HG02798 (cell line): ENCODE results near the gene PIK3C2A.
A peak's percentile ranks its signal among the peaks of the same experiment; 100 is the strongest.

Experiments used
- ATAC-seq: cut with Tn5 transposase; IDR thresholded peaks from one replicate; pipeline ENCODE4 v1.9.1; 2021; ENCODE audit warnings: mild to moderate bottlenecking; ENCODE audit not compliant: unreplicated experiment, poor library complexity

The PIK3C2A gene

DNA sequence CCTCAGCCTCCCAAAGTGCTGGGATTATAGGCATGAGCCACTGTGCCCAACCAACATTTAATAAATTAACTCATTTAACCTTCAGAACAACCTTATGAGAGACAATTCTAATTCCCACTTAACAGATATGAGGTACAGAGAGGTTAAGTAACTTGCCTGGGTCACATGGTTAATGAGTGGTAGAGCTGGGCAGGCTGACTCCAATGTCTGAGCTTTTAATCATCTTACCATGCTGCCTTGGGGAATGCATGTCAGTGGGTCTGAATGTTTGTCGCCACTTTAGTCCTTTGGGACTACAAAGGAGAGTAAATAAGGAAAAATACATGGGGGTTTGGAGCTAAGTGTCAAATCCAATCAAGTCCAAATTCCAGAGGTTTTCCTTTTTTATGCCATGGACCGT is 11.2 kb upstream of the PIK3C2A start:
- no peak for ATAC-seq

DNA sequence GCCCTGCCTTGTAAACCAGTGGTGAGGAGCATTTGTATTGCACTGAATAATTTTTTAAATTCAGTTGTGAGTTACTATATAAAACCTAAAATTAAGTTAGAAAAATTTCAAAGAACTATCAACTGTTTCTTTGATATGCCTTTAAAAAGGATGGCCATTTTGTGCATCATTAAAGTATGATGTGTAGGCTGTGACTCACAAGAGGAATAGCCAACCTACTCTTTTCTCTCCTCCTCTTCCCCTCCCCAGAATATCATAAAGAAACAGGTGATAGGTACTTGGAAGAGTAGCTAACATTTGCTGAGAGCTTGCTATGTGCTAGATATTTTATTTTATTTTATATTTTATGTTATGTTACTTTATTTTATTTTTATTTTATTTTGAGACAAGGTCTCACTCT is 10.6 kb upstream of the PIK3C2A start:
- no peak for ATAC-seq

DNA sequence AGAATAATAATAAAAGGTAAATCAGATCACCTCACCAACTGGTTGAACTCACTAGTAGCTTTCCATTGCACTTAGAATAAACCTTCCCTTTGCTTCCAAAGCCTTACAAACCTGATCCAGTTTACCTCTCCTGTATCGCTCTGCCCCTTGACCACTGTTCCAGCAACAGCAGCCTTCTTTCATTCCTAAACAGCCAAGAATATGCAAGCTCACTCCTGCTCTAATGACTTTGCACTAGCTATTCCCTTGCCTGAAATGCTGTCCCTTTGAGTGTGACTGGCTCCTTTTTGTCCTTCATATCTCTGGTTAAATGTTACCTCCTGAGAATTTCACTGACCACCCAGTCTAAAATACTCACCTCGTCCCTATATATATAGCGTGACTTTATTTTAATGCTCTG is 9.6 kb upstream of the PIK3C2A start:
- ATAC-seq: no peak

DNA sequence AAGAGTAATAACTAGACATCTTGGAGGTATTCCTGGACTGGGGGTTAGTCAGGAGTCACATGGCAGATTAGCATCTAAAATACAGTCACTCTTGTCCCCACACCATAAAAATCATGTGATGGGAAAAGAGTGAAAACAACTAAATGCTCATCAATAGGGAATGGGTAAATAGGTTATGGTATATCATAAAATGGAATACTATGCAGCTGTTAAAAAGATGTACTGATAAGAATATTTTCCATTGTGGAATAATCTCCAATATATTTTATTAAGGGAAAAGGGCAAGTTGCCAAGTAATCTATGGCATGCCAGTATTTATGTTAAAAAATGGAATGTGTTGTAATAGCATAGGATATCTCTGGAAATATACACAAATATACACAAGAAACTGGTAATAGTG is 6.6 kb upstream of the PIK3C2A start:
- no peak for ATAC-seq

DNA sequence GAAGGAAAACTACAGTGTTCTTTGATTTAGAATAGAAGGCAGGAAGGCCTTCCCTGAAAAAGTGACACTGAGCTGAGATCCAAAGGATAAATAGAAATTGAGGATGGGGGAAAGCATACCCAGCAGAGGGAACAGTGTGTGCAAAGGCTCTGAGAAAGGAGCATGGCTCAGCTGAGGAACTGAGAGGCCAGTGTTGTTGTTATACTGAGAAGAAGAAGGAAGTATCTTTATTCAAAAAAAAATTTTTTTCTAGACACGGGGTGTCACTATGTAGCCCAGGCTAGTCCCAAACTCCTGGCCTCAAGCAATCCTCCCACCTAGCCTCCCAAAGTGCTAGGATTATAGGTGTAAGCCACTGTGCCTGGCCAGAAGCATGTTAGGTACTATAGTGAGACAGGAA is 3.5 kb upstream of the PIK3C2A start:
- no peak for ATAC-seq

DNA sequence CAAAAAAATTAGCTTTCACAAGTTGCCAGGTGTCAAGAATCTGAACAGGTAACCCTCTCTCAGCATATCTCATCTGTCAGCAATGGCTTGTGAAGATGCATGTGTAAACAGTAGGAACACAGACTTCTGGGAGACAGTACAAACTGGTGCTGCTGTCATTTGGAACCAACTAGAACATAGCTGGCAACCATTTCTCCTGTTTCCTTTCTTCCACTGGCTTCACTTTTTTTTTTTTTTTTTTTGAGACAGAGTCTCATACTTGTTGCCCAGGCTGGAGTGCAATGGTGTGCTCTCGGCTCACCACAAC is 2.1 kb upstream of the PIK3C2A start:
- ATAC-seq: no peak

DNA sequence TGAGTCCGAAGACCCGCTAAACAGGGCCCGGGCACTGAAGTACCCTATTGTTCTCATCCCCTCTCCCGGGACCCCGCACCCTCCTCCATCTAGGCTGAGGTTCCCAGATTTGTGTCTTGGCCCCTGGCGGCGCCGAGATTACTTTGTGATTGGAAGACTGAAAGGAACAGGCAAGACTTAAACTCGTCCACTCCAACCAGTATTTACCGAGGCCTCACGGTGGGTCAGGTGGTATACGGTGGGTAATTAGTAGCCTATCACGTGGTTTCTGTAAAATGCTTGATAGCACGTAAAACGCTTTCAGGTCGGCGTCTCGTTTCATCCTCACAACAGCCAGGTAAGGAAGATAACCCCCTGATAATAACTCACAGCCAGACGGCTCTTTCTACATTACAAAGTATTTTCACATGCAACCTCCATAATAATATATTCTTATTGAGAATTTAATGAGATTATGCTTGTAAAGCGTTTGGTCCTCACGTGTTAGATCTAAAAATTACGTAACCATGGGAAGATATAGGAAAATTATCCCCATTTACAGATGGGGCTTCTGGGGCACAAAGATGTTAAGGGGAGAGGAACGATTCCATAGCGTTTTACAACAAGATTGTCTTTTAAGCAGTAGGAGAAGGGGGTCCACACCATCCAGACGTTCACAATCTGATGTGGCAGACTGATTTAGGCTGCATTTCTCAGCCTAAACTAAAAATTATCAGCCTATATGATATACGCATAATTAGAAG is 642 bp upstream of the PIK3C2A start:
- peak; percentile 43 for ATAC-seq

DNA sequence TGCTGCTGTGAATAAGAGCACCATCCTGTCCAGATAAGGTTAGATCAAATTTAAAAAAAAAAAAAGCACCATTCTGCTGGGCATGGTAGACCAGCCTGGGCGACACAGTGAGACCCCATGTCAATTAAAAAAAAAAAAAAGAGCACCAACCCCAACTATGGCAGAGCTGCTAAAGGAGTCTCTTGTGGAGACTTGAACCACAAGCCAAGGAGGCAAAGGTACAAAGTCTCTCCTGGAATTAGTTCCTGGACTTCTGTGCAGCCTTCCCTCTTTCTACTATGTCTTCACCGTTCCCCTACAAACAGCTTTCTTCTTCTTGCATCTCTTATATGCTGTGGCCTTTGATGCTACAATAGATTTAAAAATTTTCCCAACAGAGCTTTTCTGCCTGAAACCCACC is 1.3 kb downstream of the PIK3C2A start:
- no peak for ATAC-seq

DNA sequence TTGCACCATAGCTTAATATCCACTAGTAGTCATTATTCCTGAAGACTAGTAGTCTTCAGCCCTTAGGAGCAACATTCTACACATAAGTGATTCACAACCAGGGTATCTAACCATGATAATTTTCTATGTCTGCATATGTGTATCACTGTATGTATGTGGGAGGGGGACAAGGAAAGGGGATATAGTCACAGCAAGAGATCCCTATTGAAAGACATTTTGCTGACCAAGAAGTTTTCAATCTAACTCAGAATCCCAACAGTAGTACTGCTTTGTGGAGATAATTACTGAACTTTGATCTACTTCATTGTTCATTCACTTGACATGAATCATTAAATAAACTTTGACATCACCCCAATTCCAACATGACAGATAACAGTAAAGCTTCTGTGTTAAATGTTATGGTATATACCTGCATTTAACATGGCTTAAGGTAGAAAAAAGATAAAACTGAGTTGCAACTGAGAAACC is 10.3 kb downstream of the PIK3C2A start:
- no peak for ATAC-seq

DNA sequence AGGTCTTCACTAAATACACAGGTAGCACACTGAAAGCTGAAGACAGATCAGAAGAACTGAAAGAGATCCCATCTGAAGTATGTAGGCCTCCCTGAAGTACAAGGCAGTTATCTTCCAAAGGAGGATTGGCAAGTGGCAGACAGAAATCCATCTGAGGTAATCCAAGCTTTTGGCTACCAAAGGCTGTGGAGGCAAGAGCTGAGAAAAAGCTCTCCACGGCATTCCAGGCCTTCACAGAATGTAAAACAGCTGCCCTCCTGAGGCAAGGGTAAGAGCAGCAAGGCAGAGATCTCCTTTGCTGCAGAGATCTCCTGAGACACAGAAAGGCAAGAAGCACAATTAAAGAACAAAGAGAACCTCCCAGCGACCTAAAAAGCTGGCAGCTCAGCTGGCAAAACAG is 19.1 kb downstream of the PIK3C2A start:
- no peak for ATAC-seq

DNA sequence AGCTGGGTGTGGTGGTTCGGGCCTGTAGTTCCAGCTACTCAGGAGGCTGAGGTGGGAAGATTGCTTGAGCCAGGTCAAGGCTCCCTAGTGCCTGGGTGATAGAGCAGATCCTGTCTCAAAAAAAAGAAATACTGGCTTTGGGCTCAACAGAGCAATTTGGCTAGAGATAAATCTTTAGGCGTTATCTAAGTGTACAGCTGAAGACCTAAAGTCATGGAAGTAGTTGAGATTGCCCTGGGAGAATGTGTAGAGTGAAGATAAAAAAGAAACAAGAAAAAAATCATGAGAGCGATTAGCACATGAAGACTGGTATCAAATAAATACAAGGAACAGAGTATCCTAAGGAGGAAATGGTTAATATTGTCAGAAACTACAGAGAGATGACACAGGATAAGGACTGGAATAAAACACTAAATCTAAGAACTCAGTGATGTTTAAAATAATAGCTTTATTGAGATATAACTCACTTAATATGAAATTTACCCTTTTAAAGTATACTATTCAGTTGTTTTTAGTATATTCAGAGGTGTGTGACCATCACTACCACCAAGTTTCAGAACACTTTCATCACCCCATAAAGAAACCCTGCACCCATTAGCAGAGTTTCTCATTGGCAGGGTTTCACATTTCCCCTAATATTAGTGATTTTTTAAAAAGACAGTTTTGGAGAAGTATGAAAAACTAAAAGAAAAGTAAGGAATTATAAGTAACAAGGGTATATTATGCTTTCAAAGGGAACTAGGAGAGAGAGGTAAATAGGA is 20.7 kb downstream of the PIK3C2A start:
- no peak for ATAC-seq

DNA sequence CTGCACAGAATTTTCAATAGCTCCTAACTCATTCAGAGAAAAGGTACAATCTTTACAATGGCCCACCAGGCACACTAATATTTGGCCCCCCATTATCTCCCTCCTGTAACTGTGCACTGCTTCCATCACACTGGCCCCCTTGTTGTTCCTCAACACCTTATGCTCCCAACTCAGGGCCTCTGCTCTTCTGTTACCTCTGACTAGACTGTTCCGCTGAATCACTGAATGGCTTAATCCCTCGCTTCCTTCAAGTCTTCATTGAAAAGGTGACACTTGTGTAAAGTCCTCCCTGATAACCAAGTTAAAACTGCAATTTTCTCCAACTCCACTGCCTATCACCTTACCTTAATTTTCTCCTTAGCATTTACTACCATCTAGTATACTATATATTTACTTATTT is 21.8 kb downstream of the PIK3C2A start:
- ATAC-seq: no peak

DNA sequence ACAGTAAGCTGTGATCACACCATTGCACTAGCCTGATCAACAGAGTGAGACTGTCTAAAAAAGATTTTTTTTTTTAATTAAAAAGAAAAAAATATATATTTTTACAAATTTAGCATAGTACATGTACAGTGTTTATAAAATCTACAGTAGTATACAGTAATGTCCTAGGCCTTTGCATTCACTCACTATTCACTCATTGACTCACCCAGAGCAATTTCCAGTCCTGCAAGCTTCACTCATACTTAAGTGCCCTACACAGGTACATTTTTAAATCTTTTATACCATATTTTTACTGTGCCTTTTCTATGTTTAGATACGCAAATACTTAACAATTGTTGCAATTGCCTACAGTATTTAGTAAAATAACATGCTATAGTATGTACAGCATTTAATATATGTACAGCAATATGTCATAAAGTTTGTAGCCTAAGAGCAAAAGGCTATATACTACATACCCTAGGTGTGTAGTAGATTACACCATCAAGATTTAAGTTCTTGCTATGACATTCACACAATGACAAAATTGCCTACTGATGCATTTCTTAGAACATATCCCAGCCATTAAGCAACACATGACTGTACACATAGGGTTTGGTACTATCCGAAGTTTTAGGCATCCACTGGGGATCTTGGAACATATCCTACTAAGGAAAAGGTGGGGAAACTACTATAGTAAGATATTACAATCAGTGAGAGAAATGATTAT is 22.8 kb downstream of the PIK3C2A start:
- ATAC-seq: no peak

DNA sequence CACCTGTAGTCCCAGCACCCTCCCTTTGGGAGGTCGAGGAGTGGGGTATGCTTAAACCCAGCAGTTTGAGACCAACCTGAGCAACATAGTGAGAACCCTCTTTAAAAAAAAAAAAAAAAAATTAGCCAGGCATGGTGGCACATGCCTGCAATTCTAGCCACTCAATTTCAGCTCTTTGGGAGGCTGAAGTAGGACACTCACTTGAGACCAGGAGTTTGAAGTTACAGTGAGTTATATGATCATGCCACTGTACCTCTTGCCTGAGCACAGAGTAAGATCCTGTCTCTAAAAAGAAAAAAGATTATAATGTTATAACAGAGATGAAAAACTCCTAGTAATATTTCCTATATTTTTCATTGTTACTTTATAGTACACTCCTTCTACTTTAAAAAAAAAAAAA is 23.9 kb downstream of the PIK3C2A start:
- ATAC-seq: no peak

DNA sequence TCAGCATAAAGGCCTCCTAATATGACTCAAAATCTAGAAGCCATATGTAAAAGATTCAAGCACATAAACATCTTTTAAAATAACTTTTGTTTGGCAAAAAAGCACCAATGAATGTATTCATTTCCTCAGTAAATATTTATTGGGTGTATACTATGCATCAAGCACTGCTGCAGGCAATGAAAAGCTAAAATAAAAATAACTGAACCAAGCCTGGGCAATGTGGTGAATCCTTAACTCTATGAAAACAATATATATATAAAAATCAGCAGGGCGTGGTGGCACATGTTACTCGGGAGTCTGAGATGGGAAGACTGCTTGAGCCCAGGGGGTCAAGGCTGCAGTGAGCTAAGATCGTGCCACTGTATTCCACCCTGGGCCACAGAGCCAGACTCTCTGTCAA is 27.8 kb downstream of the PIK3C2A start:
- no peak for ATAC-seq

DNA sequence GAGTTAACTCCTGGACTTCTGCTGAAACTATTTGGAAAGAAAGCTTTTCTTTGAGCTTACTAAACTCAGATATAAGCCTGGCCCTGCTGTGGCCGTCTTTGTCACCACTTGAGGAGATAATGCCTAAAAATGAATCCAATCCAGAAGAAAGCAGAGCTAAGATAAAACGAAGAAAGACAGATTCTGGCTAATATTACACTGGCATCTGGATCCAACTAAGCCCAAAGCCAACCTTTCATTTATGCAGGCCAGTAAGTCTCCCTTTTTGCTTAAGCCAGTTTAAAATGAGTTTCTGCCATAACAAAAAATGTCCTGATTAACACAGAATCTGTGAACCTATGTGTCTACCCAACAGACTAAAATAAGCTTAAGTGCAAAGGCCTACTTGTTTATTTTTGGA is 34.5 kb downstream of the PIK3C2A start:
- no peak for ATAC-seq

DNA sequence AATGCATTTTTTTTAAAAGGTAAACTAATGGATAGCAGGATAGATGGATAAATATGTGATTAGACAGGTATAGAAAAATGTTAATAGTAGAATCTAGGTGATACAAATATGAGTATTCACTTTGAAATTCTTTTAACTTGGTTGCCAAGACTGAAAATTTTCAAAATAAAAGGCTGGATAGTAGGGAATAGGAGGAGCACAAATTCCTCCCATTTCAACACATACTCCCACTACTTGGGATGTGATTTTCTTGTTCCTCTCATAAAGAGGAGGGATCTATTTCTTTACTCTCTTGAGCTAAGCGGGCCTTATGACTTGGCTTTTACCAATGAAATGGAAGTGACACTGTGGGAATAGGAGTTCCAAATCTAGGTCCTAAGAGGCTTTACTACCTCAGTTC is 35.9 kb downstream of the PIK3C2A start:
- ATAC-seq: no peak

DNA sequence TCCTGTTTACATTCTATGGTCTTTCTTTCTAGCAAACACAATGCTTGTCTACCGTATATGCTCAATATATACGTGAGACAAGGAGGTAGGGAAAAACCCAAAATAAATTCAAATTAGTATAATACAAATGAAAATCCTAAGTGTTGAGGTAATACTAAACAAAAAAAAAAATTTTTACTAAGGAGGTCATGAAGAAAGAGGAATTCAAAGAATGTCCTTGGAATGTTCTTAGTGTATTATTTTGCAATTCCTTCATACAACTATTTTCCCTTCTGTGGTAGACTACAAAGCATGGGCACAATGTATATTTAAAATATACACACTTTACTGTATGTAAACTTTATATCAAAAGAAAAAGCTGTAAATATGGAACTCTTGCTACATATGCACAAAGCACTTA is 36.4 kb downstream of the PIK3C2A start:
- no peak for ATAC-seq

DNA sequence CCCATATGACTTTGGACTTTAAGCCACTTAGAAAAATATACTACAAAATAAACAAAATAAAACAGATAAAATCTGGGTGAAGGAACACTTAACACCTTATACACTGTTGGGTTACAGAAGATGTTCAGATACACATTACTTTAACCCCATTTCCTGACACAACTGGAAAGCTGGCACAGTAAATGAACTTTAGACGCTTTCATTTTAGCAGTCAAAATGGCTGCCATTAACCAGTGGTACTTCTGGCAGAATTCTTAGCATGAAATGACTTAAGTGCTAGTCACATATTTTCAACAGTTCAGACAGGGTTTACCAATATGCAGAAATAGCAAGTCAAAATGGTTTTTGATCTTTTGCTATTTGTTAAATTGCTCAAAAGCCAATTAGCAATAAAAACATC is 37.9 kb downstream of the PIK3C2A start:
- ATAC-seq: no peak

DNA sequence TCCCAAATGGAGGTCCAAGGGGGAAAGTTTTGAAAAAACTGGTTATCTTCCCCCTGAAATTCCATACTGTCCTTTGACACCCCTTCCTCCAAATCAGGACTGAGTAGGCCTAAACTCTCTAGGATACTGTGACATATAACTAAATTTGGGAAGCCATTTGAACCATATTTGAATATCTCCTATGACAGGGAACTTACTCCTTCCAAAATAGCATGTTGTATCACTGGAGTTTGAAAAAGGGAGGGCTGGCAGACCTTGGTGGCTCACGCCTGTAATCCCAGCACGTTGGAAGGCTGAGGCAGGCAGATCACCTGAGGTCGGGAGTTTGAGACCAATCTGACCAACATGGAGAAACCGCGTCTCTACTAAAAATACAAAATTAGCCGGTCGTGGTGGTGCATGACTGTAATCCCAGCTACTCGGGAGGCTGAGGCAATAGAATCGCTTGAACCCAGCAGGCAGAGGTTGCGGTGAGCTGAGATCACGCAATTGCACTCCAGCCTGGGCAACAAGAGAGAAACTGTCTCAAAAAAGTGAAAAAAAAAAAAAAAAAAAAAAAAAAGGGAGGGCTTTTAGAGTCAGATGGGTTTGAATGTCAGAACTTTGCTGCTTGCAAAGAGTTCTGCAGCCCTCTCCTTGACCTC is 42.4 kb downstream of the PIK3C2A start:
- ATAC-seq: no peak
